ENCODE data around the gene CR1L. TPM values are rescaled to one million over a fixed set of nuclear protein-coding genes. Genes with fewer than 3 reads are reported as not detected.
"Not testable (repeated sequence)": the region's sequence is repeated elsewhere in the genome, so short reads cannot be mapped to it uniquely, and the experiment has no call there.

CR1L gene
- total RNA-seq, 5 donors from 2014 or later (not counting 1 experiment from before 2014, with no cell fraction given) = 0.20 to 0.37 TPM; not detected in 3

DNA sequence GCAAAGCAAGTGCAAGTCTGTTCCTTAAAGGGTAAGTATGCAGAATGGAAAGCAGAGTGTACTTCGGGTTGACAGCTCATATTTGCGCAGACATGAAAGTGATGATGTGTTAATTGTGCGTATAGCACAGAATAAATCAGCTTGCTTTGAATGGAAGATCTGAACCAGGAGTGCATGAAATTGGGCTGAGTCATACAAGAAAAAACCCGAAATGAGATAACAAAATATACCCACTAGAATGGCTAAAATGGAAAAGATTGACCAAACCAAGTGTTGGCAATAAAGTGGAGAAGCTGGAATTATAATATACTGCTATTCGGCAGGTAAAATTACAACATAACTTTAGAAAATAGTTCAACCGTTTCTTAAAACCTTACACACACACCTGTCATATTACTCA, 28.5 kb downstream of the CR1L start:
- peaks cover 0 to 1% (median 0%) of the 10 kb centered on the region in 3 donors for H3K4me1 Mint-ChIP-seq
- no peak overlapping the region for H3K27ac ChIP-seq (ENCODE audit: low read length)
- peaks cover 40 to 58% of the 10 kb centered on the region in 2 donors for H3K27me3 Mint-ChIP-seq
- WGBS (ENCODE audit: insufficient coverage) = no CpG with 5 or more reads among the region's 6 CpGs
- H3K9me3 ChIP-seq = no peaks in the 10 kb centered on the region
- no peak for ATAC-seq (replicated peaks in 1 of 4)
- no peaks in the 10 kb centered on the region for H3K4me1 ChIP-seq (ENCODE audit: control insufficient read depth in 1 of 2, extremely low read depth in 1 of 2, insufficient read depth in 2 of 2, low read length in 2 of 2)
- H3K36me3 ChIP-seq (ENCODE audit: control insufficient read depth in 2 of 2, extremely low read depth in 1 of 2, insufficient read depth in 1 of 2, low read length in 1 of 2) = no peaks in the 10 kb centered on the region
- H3K27ac Mint-ChIP-seq = no peak overlapping the region
- no peaks in the 10 kb centered on the region for H3K36me3 Mint-ChIP-seq
- no peak for DNase-seq
- H3K4me3 ChIP-seq (ENCODE audit: control insufficient read depth in 1 of 2, extremely low read depth in 1 of 2, low read length in 1 of 2) = no peak overlapping the region
- H3K27me3 ChIP-seq (replicated peaks in 1 of 2; ENCODE audit: control insufficient read depth in 2 of 2, extremely low read depth in 1 of 2, insufficient read depth in 2 of 2, low read length in 1 of 2) = peaks cover 4 to 17% of the 10 kb centered on the region in 2 experiments
- CTCF ChIA-PET = no interaction called here
- H3K9me3 Mint-ChIP-seq = no peaks in the 10 kb centered on the region
- H3K4me3 Mint-ChIP-seq = no peak overlapping the region
- POLR2A ChIA-PET = no interaction called here

DNA sequence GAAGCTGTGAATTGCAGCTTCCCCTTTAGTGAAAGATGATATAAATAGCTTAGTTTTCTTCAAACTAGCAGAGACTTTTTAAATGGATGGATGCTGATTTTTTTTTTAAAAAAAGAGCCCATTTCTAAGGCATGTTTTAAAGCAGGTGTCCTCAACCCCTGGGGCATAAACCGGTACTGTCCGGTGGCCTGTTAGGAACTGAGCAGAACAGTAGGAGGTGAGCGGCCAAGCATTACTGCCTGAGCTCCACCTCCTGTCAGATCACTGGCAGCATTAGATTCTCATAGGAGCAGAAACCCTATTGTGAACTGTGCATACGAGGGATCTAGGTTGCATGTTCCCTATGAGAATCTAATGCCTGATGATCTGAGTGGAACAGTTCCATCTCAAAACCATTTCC, 31.2 kb downstream of the CR1L start:
- Histone ChIP-seq H3K4me1 (ENCODE audit: control insufficient read depth in 1 of 2, extremely low read depth in 1 of 2, insufficient read depth in 2 of 2, low read length in 2 of 2) (no peaks in the 10 kb centered on the region), H3K27ac (ENCODE audit: low read length) (no peak overlapping the region), H3K4me3 (ENCODE audit: control insufficient read depth in 1 of 2, extremely low read depth in 1 of 2, low read length in 1 of 2) (no peak overlapping the region), H3K27me3 (replicated peaks in 1 of 2; ENCODE audit: control insufficient read depth in 2 of 2, extremely low read depth in 1 of 2, insufficient read depth in 2 of 2, low read length in 1 of 2) (peaks cover 0 to 6% of the 10 kb centered on the region in 2 experiments), H3K36me3 (ENCODE audit: control insufficient read depth in 2 of 2, extremely low read depth in 1 of 2, insufficient read depth in 1 of 2, low read length in 1 of 2) (no peaks in the 10 kb centered on the region), H3K9me3 (no peaks in the 10 kb centered on the region)
- DNase-seq (no peak), ATAC-seq (replicated peaks in 1 of 4) (no peak)
- ChIA-PET CTCF (no interaction called here), POLR2A (no interaction called here)
- Mint-ChIP-seq H3K36me3 (no peaks in the 10 kb centered on the region), H3K27me3 (peaks cover 20 to 34% of the 10 kb centered on the region in 2 donors), H3K27ac (no peak overlapping the region), H3K9me3 (no peaks in the 10 kb centered on the region), H3K4me3 (no peak overlapping the region), H3K4me1 (no peaks in the 10 kb centered on the region)
- WGBS (ENCODE audit: insufficient coverage) = 100% methylated on average over 3 of the region's 4 CpGs

DNA sequence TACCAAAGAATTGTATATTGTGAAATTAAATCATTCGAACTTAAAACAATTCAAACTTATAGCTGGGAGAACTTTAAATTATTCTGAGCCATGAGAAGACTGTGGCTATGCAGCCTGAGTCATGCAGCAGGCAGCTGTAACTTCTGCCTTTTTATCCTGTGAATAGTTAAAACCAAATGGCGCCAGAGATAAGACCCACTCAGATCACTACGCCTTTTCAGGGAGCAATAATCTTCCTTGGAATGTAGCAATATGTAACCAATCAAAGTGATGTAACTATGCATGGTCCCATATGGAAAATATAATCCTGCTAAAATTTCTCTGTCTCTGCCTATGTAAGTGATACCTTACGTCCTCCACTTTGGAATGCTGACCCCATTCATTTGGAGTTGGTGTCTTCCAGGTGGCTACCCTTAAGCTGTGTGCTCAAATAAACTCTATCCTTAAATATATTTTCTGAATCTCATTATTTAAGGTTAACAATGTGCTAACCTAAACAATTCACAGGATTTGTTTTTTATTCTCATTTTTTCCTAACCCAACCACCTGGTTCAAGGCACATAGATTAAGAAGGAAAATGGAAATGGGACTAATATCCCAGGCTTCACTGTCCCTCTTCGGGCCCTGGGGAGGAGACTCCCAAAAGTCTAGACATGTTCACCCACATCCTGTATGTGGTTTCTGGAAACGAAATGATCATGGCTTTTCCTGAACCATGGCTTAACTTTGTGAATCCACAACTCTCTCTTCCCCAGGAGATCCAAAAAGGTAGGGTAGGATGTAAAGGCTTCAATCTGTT, 35.9 kb downstream of the CR1L start:
- H3K27ac Mint-ChIP-seq; H3K4me3 ChIP-seq (ENCODE audit: control insufficient read depth in 1 of 2, extremely low read depth in 1 of 2, low read length in 1 of 2); DNase-seq; H3K9me3 Mint-ChIP-seq; H3K36me3 Mint-ChIP-seq; POLR2A ChIA-PET; H3K9me3 ChIP-seq; H3K4me3 Mint-ChIP-seq; H3K4me1 Mint-ChIP-seq; H3K27ac ChIP-seq (ENCODE audit: low read length); H3K27me3 ChIP-seq (replicated peaks in 1 of 2; ENCODE audit: control insufficient read depth in 2 of 2, extremely low read depth in 1 of 2, insufficient read depth in 2 of 2, low read length in 1 of 2); ATAC-seq (replicated peaks in 1 of 4); H3K27me3 Mint-ChIP-seq; H3K36me3 ChIP-seq (ENCODE audit: control insufficient read depth in 2 of 2, extremely low read depth in 1 of 2, insufficient read depth in 1 of 2, low read length in 1 of 2); H3K4me1 ChIP-seq (ENCODE audit: control insufficient read depth in 1 of 2, extremely low read depth in 1 of 2, insufficient read depth in 2 of 2, low read length in 2 of 2); CTCF ChIA-PET: not testable (repeated sequence)
- WGBS (ENCODE audit: insufficient coverage) = no CpG with 5 or more reads among the region's 6 CpGs

DNA sequence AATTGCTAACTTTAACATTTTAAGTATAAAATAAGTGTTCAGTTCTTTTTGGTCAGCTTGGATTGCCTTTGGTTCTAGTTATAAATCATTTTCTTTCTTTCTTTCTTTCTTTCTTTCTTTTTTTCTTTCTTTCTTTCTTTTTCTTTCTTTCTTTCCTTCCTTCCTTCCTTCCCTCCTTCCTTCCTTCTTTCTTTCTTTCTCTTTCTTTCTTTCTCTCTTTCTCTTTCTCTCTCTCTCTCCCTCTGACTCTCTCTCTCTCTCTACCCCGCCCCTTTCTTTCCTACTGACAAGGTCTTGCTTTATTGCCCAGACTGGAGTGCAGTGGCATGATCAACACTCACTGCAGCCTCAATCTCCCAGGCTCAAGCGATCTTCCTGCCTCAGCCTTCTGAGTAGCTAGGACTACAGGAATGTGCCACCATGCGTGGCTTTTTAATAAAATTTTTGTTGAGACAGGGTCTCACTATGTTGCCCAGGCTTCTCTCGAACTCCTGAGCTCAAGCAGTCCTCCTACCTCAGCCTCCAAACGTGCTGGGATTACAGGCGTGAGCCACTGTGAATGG, 38.0 kb downstream of the CR1L start:
- H3K4me1 ChIP-seq (ENCODE audit: control insufficient read depth in 1 of 2, extremely low read depth in 1 of 2, insufficient read depth in 2 of 2, low read length in 2 of 2); H3K27ac ChIP-seq (ENCODE audit: low read length); H3K36me3 ChIP-seq (ENCODE audit: control insufficient read depth in 2 of 2, extremely low read depth in 1 of 2, insufficient read depth in 1 of 2, low read length in 1 of 2); POLR2A ChIA-PET; H3K36me3 Mint-ChIP-seq; H3K27me3 Mint-ChIP-seq; ATAC-seq (replicated peaks in 1 of 4); H3K4me3 Mint-ChIP-seq; H3K4me3 ChIP-seq (ENCODE audit: control insufficient read depth in 1 of 2, extremely low read depth in 1 of 2, low read length in 1 of 2); CTCF ChIA-PET; DNase-seq; H3K9me3 ChIP-seq; H3K27me3 ChIP-seq (replicated peaks in 1 of 2; ENCODE audit: control insufficient read depth in 2 of 2, extremely low read depth in 1 of 2, insufficient read depth in 2 of 2, low read length in 1 of 2); H3K4me1 Mint-ChIP-seq; H3K9me3 Mint-ChIP-seq: not testable (repeated sequence)
- peak overlapping the region in 1 of 2 donors; percentile 7 for H3K27ac Mint-ChIP-seq
- 80% methylated on average over 3 of the region's 6 CpGs for WGBS (ENCODE audit: insufficient coverage)

DNA sequence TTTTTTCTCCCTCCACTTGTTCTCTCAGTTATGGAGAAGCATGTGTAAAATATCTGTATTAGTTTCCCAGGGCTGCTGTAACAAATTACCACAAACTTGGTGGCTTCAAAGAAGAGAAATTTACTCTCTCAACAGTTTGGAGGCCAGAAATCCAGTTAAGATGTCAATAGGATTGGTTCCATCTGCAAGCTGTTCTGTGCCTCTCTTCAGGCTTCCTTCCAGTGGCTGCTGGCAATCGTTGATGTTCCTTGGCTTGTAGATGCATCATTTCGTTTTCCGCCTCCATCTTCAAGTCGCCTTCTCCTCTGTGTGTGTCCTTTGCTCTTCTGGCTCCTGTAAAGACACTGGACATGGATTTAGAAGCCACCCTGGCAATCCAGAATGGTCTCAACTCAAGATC, 45.6 kb downstream of the CR1L start:
- H3K4me1 ChIP-seq (ENCODE audit: control insufficient read depth in 1 of 2, extremely low read depth in 1 of 2, insufficient read depth in 2 of 2, low read length in 2 of 2); H3K4me1 Mint-ChIP-seq; H3K36me3 Mint-ChIP-seq; H3K27me3 ChIP-seq (replicated peaks in 1 of 2; ENCODE audit: control insufficient read depth in 2 of 2, extremely low read depth in 1 of 2, insufficient read depth in 2 of 2, low read length in 1 of 2); H3K36me3 ChIP-seq (ENCODE audit: control insufficient read depth in 2 of 2, extremely low read depth in 1 of 2, insufficient read depth in 1 of 2, low read length in 1 of 2); H3K9me3 Mint-ChIP-seq; H3K27ac ChIP-seq (ENCODE audit: low read length); ATAC-seq (replicated peaks in 1 of 4); H3K4me3 Mint-ChIP-seq; H3K27ac Mint-ChIP-seq; H3K9me3 ChIP-seq; DNase-seq; H3K4me3 ChIP-seq (ENCODE audit: control insufficient read depth in 1 of 2, extremely low read depth in 1 of 2, low read length in 1 of 2); POLR2A ChIA-PET; CTCF ChIA-PET: not testable (repeated sequence)
- 86% methylated on average over 4 of the region's 4 CpGs for WGBS (ENCODE audit: insufficient coverage)
- peaks cover 10 to 12% of the 10 kb centered on the region in 2 donors for H3K27me3 Mint-ChIP-seq

DNA sequence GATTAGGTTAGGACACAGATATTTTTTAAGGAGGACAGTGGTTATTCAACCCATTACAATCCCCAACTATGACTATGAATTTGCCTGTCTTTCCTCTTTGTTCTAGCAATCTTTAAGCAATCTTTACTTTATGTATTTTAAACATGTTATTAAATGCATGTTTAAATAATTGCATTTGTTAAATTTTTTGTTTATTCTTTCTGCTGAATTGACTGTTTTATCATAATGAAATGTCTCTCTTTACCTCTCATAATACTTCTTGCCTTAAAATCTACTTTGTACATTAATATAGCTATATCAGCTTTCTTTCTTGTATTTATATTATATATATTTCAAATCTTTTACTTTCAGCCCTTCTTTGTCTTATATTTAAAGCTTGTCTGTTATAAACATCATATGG, 46.1 kb downstream of the CR1L start:
- no peak overlapping the region for H3K4me3 Mint-ChIP-seq
- DNase-seq = no peak

More for the DNA sequence above, 46.1 kb downstream of the CR1L start:
- H3K9me3 Mint-ChIP-seq = peaks cover 0 to 2% (median 0%) of the 10 kb centered on the region in 3 donors
- no peaks in the 10 kb centered on the region for H3K36me3 Mint-ChIP-seq
- peaks cover 0 to 2% of the 10 kb centered on the region in 2 experiments for H3K27me3 ChIP-seq (replicated peaks in 1 of 2; ENCODE audit: control insufficient read depth in 2 of 2, extremely low read depth in 1 of 2, insufficient read depth in 2 of 2, low read length in 1 of 2)
- ChIA-PET POLR2A (no interaction called here), CTCF (no interaction called here)
- no peak overlapping the region for H3K27ac Mint-ChIP-seq
- ATAC-seq (replicated peaks in 1 of 4) = no peak
- no peaks in the 10 kb centered on the region for H3K4me1 Mint-ChIP-seq
- H3K27ac ChIP-seq (ENCODE audit: low read length) = no peak overlapping the region
- no peaks in the 10 kb centered on the region for H3K36me3 ChIP-seq (ENCODE audit: control insufficient read depth in 2 of 2, extremely low read depth in 1 of 2, insufficient read depth in 1 of 2, low read length in 1 of 2)
- no peaks in the 10 kb centered on the region for H3K4me1 ChIP-seq (ENCODE audit: control insufficient read depth in 1 of 2, extremely low read depth in 1 of 2, insufficient read depth in 2 of 2, low read length in 2 of 2)
- H3K27me3 Mint-ChIP-seq = peaks cover 10 to 12% of the 10 kb centered on the region in 2 donors
- H3K9me3 ChIP-seq = no peaks in the 10 kb centered on the region
- H3K4me3 ChIP-seq (ENCODE audit: control insufficient read depth in 1 of 2, extremely low read depth in 1 of 2, low read length in 1 of 2) = no peak overlapping the region
